ENCODE measurements around the gene IFIT1.
"Not testable (repeated sequence)": the region's sequence is repeated elsewhere in the genome, so short reads cannot be mapped to it uniquely, and the experiment has no call there.

The IFIT1 gene

GRCh38 chr10:89404104-89405047 is 12.0 kb downstream of the IFIT1 start:
- no peak for DNase-seq

GRCh38 chr10:89406178-89406577 is 13.8 kb downstream of the IFIT1 start:
- not testable (repeated sequence) for DNase-seq

GRCh38 chr10:89407792-89408191 is 15.4 kb downstream of the IFIT1 start:
- DNase-seq, result not testable (repeated sequence)

- not testable (repeated sequence) for DNase-seq
Observed at GRCh38 chr10:89409282-89409681, 16.9 kb downstream of the IFIT1 start.

- not testable (repeated sequence) for DNase-seq
Observed at GRCh38 chr10:89410551-89410950, 18.1 kb downstream of the IFIT1 start.

GRCh38 chr10:89411135-89411534 is 18.7 kb downstream of the IFIT1 start:
- not testable (repeated sequence) for DNase-seq

- DNase-seq, result peak; percentile 34
Observed at GRCh38 chr10:89412276-89412675, 19.9 kb downstream of the IFIT1 start.

GRCh38 chr10:89413398-89413912 is 21.0 kb downstream of the IFIT1 start:
- DNase-seq, result no peak

- peak; percentile 78 for DNase-seq
Observed at GRCh38 chr10:89414146-89414878, 21.9 kb downstream of the IFIT1 start, which contains the start of gene IFIT5. Gene IFIT5, plus strand, starts transcription at chr10:89414568. Its CDS starts 231 bp downstream, at chr10:89414799.

GRCh38 chr10:89414879-89415821 is 22.7 kb downstream of the IFIT1 start:
- DNase-seq, result peak; percentile 60

GRCh38 chr10:89416465-89416864 is 24.0 kb downstream of the IFIT1 start:
- DNase-seq, result no peak

- no peak for DNase-seq
Observed at GRCh38 chr10:89419548-89419947, 27.1 kb downstream of the IFIT1 start.

GRCh38 chr10:89421018-89421476 is 28.6 kb downstream of the IFIT1 start:
- DNase-seq, result no peak

- no peak for DNase-seq
Observed at GRCh38 chr10:89425000-89425399, 32.6 kb downstream of the IFIT1 start.

- no peak for DNase-seq
Observed at GRCh38 chr10:89426230-89426868, 33.9 kb downstream of the IFIT1 start.

GRCh38 chr10:89427629-89428028 is 35.2 kb downstream of the IFIT1 start:
- DNase-seq, result no peak

- no peak for DNase-seq
Observed at GRCh38 chr10:89428877-89429276, 36.5 kb downstream of the IFIT1 start.

GRCh38 chr10:89431977-89432376 is 39.6 kb downstream of the IFIT1 start:
- DNase-seq, result no peak

GRCh38 chr10:89438525-89438924 is 46.1 kb downstream of the IFIT1 start:
- no peak for DNase-seq

- no peak for DNase-seq
Observed at GRCh38 chr10:89440226-89441009, 48.0 kb downstream of the IFIT1 start.

- DNase-seq, result no peak
Observed at GRCh38 chr10:89442289-89442688, 49.9 kb downstream of the IFIT1 start.
